ENCODE results near the gene SLX4IP. TPM values are rescaled to one million over a fixed set of nuclear protein-coding genes. Genes with fewer than 3 reads are reported as not detected.
A peak's percentile ranks its signal among the peaks of the same experiment; 100 is the strongest.

Gene SLX4IP
- polyA plus RNA-seq, 2 of the 4 experiments (the other 2 are of a cell fraction): 3.4 to 7.5 TPM

GRCh38 chr20:10646006-10646405, 210.9 kb downstream of the SLX4IP start (continued):
- TF ChIP-seq, protein P1, sequence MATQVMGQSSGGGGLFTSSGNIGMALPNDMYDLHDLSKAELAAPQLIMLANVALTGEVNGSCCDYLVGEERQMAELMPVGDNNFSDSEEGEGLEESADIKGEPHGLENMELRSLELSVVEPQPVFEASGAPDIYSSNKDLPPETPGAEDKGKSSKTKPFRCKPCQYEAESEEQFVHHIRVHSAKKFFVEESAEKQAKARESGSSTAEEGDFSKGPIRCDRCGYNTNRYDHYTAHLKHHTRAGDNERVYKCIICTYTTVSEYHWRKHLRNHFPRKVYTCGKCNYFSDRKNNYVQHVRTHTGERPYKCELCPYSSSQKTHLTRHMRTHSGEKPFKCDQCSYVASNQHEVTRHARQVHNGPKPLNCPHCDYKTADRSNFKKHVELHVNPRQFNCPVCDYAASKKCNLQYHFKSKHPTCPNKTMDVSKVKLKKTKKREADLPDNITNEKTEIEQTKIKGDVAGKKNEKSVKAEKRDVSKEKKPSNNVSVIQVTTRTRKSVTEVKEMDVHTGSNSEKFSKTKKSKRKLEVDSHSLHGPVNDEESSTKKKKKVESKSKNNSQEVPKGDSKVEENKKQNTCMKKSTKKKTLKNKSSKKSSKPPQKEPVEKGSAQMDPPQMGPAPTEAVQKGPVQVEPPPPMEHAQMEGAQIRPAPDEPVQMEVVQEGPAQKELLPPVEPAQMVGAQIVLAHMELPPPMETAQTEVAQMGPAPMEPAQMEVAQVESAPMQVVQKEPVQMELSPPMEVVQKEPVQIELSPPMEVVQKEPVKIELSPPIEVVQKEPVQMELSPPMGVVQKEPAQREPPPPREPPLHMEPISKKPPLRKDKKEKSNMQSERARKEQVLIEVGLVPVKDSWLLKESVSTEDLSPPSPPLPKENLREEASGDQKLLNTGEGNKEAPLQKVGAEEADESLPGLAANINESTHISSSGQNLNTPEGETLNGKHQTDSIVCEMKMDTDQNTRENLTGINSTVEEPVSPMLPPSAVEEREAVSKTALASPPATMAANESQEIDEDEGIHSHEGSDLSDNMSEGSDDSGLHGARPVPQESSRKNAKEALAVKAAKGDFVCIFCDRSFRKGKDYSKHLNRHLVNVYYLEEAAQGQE (IDR thresholded peaks at IDR 0.05): no peak
- TF ChIP-seq EHMT2 (IDR thresholded peaks at IDR 0.05; ENCODE audit: low read depth) (no peak), POLR2A (IDR thresholded peaks at IDR 0.05; ENCODE audit: low read length) (no peak)

GRCh38 chr20:10646886-10647420, 211.8 kb downstream of the SLX4IP start:
- POLR2A ChIA-PET: no interaction called here
- Histone ChIP-seq H3K4me1 (peaks cover 7% of the 10 kb centered on the region; the same call in 1 of the 3 replicates), H3K4me3 (no peak overlapping the region), H3K4me2 (no peak overlapping the region), H3K9me3 (no peaks in the 10 kb centered on the region), H3K27ac (no peak overlapping the region)
- DNase-seq (ENCODE audit: low read depth in 1 of 2, low spot score in 1 of 2) (no peak), ATAC-seq (no peak; a peak in 1 of 6 replicates), FAIRE-seq (no peak)
- 87% methylated on average over 9 of the region's 9 CpGs for WGBS (ENCODE audit: missing lambda C conversion rate)
- CTCF ChIA-PET: interaction anchor here (0.7 to 1.0 kb wide), 2 partner anchors 79 to 668 kb away, joined by 3 read pairs; no protein-coding TSS in a partner anchor
- TF ChIP-seq NR3C1 (IDR thresholded peaks at IDR 0.05) (no peak), GATA3 (IDR thresholded peaks at IDR 0.05; ENCODE audit: borderline replicate concordance) (no peak), JUN (IDR thresholded peaks at IDR 0.05) (no peak; a peak in 1 of 5 replicates), ZFP36 (IDR thresholded peaks at IDR 0.05; ENCODE audit: borderline replicate concordance, partially characterized antibody) (no peak), RFX5 (IDR thresholded peaks at IDR 0.05) (no peak), MYC (IDR thresholded peaks at IDR 0.05; ENCODE audit: borderline replicate concordance, low read length) (no peak), RARB (CRISPR knock-in tag; IDR thresholded peaks at IDR 0.05) (no peak), ZNF302 (CRISPR knock-in tag; IDR thresholded peaks at IDR 0.05) (no peak), EP300 (IDR thresholded peaks at IDR 0.05) (no peak)
- TF ChIP-seq, protein P2, sequence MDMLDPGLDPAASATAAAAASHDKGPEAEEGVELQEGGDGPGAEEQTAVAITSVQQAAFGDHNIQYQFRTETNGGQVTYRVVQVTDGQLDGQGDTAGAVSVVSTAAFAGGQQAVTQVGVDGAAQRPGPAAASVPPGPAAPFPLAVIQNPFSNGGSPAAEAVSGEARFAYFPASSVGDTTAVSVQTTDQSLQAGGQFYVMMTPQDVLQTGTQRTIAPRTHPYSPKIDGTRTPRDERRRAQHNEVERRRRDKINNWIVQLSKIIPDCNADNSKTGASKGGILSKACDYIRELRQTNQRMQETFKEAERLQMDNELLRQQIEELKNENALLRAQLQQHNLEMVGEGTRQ (IDR thresholded peaks at IDR 0.05): no peak
- TF ChIP-seq, protein P3, sequence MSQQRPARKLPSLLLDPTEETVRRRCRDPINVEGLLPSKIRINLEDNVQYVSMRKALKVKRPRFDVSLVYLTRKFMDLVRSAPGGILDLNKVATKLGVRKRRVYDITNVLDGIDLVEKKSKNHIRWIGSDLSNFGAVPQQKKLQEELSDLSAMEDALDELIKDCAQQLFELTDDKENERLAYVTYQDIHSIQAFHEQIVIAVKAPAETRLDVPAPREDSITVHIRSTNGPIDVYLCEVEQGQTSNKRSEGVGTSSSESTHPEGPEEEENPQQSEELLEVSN (IDR thresholded peaks at IDR 0.05; ENCODE audit: borderline replicate concordance, low read depth): no peak
- TF ChIP-seq, protein P1 (IDR thresholded peaks at IDR 0.05): no peak

DNA sequence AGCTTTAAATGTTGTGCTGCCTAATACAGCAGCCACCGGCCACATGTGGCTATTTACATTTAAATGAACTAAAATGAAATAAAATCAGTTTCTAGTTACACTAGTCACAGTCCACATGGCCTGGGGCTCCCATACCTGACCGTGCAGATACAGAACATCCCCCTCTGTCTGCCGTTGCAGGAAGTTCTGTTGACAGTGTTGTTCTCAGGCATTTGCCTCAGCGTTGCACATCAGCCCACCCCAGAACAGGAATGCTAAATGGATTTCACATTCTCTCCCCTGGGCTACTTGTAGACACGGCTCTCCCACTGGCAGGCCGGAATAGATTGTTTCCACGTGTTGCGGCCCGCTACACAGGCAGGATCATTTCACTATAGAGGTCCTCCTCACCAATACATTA, 212.4 kb downstream of the SLX4IP start:
- no peak for DNase-seq (ENCODE audit: low read depth in 1 of 2, low spot score in 1 of 2)
- H3K4me1 ChIP-seq: peaks cover 7% of the 10 kb centered on the region; the same call in 1 of the 3 replicates
- H3K4me2 ChIP-seq: no peak overlapping the region
- H3K9me3 ChIP-seq: no peaks in the 10 kb centered on the region
- no peak for FAIRE-seq
- no peak overlapping the region for H3K4me3 ChIP-seq
- ATAC-seq: peak; percentile 41 to 49; a peak in 3 of 6 replicates
- ChIA-PET CTCF (interaction anchor here (1.0 to 1.4 kb wide), 2 partner anchors 627 to 669 kb away, joined by 3 read pairs; no protein-coding TSS in a partner anchor), POLR2A (no interaction called here)
- WGBS (ENCODE audit: missing lambda C conversion rate): 78% methylated on average over 9 of the region's 9 CpGs
- H3K27ac ChIP-seq: 0 out of 6 replicates have a peak overlapping the region, but pooled peaks of 1 of the 2 experiments have one; percentile 6
- TF ChIP-seq CHD2 (IDR thresholded peaks at IDR 0.05; ENCODE audit: low read length, partially characterized antibody) (no peak), SMC3 (IDR thresholded peaks at IDR 0.05) (peak; percentile 32; the same call in 2 of the 3 replicates), HES2 (IDR thresholded peaks at IDR 0.05) (no peak), ZC3H11A (IDR thresholded peaks at IDR 0.05) (no peak), RFX5 (IDR thresholded peaks at IDR 0.05) (no peak), HEYL (CRISPR knock-in tag; IDR thresholded peaks at IDR 0.05) (no peak), MAFK (IDR thresholded peaks at IDR 0.05; ENCODE audit: partially characterized antibody) (no peak), PHF8 (IDR thresholded peaks at IDR 0.05; ENCODE audit: borderline replicate concordance, low read depth) (no peak), BHLHE40 (IDR thresholded peaks at IDR 0.05; ENCODE audit: low read depth, low read length) (no peak), RARB (CRISPR knock-in tag; IDR thresholded peaks at IDR 0.05) (no peak), NR3C1 (IDR thresholded peaks at IDR 0.05) (no peak), HDAC2 (IDR thresholded peaks at IDR 0.05) (no peak), RCOR1 (IDR thresholded peaks at IDR 0.05; ENCODE audit: low read depth, low read length) (no peak), MYC (IDR thresholded peaks at IDR 0.05; ENCODE audit: borderline replicate concordance, low read length) (no peak), TP53 (CRISPR knock-in tag; IDR thresholded peaks at IDR 0.05) (no peak)
